Prostate gland (tissue), 2 donors: ENCODE data around the gene SUMO1.

Experiments
- CTCF ChIP-seq, 4 experiments: fragments of 200-600 bp in 2 of 4; fragments of 450-650 bp in 2 of 4; sonication (generic) in 2 of 4; IDR thresholded peaks; 1 replicate in 3 of 4; 2 replicates in 1 of 4; pipeline ENCODE4 v1.5.1; 2016 to 2019; ENCODE audit warnings: antibody characterized with exemption in 4 of 4, mild to moderate bottlenecking in 2 of 4, moderate library complexity in 2 of 4
- POLR2A ChIP-seq: fragments of 450-650 bp; IDR thresholded peaks from one replicate; pipeline ENCODE4 v1.6.1; 2016; ENCODE audit warnings: antibody characterized with exemption, mild to moderate bottlenecking

- TF ChIP-seq CTCF (IDR thresholded peaks at IDR 0.05) (no peak), POLR2A (no peak)
These were observed 16.5 kb downstream of the SUMO1 start for GRCh38 chr2:202221873-202222272.
